ENCODE results near the gene NUMA1.

NUMA1 gene

DNA sequence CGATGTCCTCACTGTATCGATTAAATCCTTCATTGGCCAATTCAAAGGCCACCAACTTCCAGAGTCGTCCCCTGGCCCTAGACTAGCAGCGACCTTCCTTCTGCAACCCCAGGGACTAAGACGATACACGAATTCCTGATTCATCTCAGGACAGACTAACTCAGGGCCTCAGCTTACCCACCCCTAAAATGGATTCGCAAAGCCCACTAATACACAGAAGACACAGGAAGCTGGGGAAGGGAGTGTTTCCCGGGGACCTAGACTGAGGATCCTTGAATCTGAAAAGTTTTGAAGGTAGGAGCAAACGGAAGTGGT lies 22.2 kb upstream of the NUMA1 start:
- ATAC-seq: peak in 1 of 2 donors; percentile 3

DNA sequence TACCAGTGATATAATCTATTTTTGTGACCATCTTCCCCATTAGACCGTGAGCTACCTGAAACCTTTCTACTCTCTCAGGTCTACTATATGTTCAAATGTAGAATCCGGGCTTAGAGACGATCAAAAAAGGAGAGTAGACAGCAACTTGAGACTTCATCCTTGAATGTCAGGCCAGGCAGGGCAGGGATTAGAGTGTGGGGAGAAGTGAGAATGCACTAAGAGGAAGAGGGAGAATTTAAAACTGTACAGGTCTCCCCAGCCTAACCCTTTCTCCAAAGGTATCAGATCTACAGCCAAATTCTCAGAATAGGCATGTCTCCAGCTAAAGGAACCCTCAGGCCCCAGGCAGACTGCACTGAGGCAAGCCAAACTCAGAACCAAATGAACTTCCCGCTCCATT lies 21.8 kb upstream of the NUMA1 start:
- ATAC-seq: no peak

DNA sequence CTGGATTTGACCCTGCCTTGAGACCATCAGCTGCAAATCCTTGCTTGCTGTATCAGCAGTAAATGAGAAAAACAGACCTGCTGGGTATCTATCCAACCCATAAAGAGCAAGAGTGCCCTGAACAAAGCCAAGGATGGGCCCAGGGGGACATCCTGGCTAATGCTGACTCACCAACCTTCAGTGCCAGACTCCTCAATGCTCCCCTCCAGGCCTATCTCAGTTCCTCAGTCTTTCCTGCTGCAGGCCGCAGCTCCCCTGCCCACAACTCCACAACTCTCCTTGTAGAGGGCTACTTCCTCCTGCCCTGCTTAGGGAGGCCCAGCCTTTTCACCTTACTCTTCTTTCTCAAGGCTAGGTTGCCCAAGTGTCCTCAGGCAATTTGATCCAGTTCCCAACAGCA lies 20.1 kb upstream of the NUMA1 start:
- no peak for ATAC-seq

DNA sequence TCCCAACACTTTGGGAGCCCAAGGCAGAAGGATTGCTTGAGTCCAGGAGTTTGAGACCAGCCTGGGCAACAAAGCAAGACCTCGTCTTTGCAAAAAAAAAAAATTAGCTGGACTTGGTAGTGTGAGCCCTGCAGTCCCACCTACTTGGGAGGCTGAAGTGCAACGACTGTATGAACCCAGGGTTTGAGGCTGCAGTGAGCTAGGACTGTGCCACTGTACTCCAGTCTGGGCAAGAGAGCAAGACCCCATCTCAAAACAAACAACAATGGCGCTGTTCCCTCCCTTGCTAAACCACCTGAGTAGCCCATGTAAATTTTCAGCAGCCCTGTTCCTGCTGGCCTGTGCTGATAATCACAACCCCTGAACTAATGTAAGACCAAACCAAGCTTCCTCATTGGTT lies 19.7 kb upstream of the NUMA1 start:
- ATAC-seq: no peak

DNA sequence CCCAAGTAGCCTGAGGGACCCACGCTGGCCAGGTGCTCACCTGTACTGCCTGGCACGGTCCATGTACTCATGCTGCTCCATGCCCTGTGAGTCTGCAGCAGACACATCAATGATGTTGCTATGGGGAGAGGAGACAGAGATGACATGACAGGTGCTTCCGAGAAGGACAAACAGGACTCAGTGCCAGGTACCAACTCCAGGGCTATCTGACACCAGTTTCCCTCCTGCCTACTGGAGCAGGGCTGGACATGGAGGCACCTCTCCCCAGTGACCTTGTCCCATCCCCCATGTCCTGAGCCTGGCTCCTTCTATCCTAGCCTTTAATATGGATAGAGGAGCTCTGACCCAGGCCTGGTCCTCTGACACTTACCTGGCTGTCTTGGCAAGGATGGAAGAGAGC lies 18.4 kb upstream of the NUMA1 start:
- no peak for ATAC-seq

DNA sequence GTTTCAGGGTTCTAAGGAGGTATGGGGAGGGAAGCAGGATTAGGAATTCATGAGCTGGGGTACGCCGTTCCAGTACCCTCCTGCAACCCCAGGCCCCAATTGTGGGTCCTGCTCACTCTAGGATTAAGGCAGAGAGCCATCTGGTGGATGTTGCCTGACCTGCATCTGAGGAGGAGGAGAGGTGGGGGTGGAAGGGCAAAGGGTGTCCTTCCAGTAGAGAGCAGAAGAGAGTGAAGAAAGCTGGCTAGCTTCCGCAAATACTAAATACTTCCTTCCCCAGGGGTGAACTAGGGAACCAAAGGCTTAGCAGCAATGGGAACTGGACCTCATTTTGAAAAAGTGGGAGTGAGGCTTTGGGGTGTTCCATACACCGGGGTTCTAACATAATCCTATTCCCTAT lies 10.9 kb upstream of the NUMA1 start:
- ATAC-seq: peak; percentile 76 to 82

DNA sequence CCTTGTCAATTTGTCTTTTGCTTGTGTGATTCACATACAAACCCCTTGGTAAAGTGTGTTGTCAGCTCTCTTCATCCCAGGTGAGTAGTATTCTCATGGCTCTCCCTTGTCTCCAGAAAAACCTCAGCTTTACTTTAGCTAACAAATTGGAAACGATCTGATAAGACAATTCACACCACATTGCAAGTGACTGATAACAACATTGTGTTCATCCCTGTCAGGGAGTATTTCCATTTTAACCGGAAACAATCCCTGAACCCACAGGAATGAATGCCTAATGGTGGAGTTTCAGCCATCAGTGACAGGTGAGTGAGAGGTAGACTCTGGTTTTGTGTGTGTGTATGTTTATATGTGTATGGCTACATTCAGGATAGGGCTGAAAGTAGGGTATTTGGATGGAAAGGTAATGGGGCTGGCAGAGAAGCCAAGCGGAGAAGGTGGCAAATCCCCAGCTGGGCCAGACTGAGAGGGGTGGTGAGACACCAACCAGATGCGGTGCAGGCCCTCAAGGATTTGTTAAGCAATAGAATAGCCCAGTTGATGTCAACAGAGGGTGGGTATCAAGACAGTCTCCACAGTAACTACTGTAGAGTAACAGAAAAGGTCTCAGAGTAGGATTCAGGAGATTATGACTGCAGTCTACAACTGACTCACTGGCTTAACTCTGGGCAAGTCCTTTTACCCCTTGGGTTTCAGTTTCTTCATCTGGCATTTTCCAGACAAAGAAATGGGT lies 7.9 kb upstream of the NUMA1 start:
- no peak for ATAC-seq

DNA sequence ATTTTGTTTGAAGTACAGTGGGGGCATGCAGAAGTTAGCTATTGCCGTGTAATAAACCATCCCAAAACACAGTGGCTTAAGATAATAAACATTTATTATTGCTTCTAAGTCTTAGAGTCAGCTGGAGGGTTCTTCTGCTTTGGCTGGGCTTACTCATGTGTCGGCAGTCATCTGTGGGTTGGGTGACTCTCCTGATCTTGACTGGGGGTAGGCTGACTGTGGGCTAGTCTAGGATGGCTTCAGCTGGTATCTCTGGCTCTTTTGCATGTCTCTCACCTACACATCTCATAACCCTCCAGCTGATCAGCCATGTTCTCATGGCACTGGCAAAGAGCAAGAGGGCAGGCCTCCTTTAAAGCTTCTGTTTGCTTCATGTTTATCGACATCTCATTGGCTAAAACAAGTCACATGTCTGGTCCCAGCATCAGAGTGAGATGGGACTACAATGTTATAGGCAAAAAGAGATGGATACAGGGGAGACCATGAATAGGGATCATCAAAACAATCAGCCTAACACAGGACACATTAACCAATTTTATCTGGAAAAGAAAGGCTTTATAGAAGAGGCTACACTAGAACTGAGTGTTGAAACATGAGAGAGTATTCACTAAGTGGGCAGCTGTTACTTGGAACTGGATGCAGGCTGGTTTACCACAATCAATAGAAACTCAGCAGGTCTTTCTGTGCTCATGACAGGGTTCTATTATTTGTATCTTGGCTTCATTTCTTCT lies 5.4 kb upstream of the NUMA1 start:
- no peak for ATAC-seq

DNA sequence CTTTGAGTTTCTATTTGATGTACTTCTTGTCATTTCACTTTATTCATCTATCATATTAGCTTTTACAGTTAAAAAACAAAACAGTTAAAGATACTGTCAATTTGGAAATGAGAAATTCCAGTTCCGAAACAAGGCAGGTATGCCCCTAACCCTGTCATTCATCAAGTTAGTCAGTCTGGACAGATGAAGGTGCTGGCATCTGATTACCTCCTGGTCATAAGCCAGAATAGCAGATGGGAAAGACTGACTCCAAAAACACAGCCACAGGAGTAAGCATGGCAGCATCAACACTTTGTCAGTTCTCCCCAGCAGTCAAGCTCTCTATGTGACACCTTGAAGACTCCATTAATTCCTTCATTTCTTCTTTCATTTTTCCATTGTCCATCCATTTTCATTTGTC lies 4.6 kb upstream of the NUMA1 start:
- no peak for ATAC-seq

DNA sequence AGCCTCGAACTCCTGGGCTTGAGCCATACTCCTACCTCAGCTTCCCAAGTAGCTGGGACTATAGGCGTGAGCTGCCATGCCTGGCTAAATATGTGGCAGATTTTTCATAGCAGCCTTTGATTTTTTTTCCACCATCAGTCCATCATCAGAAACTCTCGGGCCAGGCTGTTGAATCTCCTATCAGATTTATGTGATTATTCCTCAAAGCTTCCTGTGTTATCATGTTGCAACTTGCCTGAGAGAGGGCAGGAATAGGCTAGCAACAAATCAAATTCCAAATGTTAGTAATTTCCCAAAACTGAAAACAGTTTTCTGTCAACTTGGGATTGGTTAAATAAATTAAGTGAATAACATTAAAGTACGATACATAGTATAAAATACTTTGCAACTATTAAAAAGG lies 3.7 kb upstream of the NUMA1 start:
- ATAC-seq: no peak

DNA sequence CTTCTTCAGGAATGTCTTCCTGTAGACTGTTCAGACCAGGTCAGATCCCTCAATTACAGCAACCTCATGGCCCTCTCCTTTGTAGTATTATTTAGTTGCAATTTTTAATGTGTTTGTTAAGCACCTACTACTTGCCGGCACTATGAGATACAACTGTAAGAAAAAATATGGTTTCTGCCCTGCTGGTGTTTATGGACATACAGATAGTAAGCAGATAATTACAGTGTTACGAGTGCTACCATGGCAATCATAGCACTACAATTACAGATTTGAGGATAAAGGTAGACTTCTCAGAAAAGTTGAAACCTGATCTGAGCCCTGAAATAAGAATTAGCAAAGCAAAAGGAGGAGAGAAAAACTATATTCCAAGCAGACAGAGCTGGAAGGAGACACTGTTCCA lies 3.1 kb upstream of the NUMA1 start:
- no peak for ATAC-seq

DNA sequence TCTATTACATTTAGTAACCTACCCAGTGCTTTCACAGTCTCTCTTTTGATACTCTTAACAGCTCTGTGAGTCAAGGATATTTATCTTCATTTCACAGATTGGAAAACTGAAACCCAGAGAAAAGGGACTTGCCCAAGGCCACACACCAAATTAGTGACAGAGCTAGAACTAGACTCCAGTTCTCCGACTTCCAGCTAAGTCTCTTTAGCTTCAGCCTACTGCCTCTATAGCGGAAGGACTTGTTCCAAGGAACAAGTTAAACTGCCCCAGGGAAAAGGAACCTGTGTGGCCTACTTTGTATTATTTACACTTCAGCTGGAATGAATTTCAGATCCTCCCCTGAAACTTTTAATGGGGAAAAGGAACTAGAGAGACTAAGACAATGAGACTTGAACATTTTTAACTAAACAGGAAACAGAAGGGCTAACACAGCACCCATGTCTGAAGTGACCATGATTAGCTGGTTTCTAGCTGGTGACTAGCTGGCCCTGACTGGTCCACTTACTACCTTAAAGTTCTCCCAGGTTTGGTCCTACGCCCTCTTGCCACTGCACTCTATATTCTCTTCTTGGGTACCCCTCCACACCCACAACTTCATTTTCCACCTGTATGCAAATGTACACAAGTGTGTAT lies 1.6 kb upstream of the NUMA1 start:
- ATAC-seq: no peak

DNA sequence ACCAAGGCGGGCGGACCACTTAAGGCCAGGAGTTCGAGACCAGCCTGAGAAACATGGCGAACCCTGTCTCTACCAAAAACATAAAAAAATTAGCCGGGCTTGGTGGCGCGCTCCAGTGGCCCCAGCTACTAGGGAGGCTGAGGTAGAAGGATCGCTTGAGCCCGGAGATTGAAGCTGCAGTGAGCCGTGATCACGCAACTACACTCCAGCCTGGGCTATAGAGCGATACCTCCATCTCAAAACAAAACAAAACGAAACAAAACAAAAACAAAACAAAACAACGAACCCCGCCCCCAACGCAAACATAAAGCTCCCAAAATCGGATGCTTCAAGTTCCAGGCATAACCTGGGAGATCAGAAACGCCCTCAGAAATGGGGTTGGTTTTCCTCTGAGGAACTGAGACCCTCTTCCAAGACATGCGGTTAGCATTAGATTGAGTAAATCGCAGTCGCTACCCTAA lies 872 bp upstream of the NUMA1 start:
- no peak for ATAC-seq

DNA sequence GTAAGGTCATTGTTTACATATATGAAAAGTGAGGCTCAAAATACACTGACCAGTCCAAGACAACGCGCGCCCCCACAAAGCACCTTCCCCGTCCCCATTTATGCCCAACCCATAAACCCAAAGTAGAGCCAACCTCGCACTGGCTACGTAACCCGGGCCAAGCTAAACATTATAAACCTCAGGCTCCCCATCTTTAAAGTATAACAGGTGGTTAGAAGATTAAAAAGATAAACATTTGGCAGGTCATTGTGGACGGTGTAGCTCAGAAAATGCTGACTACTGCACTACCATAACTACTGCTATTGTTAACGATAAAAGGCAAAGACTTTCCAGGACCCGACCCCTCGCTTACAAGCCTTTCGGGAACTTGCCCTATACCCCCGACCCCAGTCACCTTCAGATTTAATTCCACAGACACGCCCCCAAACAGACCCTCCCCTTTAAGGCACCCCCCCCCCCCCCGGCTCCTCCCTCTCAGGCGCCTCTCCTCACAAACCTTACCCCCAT lies 470 bp downstream of the NUMA1 start:
- no peak for ATAC-seq

DNA sequence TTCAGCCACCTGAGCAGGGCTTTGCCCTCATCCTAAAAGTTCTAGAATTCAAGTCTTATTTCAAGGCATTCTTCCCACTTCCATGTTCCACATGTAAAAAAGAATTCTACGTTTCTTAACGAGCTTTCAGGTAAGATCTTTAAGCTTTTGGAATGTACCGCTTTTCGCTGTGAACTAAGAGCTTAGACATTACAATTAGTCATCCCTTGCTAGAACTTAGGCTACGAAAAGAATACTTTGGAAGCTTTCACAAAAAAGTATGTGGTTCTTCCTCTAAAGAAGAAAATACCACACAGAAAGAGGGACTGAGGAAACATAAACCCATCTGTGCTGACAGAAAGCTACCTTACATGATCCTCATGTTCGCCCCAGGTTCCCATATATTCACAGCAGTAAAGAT lies 1.9 kb downstream of the NUMA1 start:
- ATAC-seq: no peak

DNA sequence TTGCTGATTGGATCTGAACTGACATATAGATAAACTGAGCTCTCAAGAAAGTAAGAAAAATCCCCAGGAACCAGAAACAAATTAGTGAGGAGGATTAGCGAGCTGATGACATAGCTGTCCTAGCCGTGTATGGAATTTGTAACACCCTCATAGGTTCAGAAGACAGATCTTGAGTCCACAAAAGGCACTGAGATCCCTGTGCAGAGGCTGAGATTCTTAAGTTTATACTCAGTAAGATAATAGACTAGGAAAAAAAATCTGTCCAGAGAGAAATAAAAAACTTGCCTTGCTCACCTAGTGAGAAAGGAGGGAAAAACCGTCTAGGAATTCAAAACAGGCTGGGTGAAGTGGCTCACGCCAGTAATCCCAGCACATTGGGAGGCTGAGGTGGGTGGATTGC lies 4.6 kb downstream of the NUMA1 start:
- ATAC-seq: no peak

DNA sequence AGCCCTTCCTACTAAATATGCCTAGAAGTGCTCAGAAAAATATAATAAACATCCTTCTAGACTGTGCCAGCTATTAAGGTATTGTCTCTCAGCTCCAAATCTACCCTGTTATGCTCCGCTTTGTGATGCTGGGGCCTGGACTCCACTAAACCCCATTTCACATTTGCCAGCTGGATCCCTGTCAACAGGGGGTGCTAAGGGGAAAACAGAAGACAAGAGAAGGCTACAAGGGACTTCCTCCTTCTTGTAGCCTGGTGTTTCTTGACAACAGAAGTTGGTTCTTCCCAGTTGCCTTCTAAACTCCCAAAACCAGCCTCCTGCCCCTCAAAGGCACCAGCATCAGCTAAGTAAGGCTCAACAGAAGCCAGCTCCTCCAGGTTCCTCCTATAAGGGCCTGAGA lies 5.2 kb downstream of the NUMA1 start:
- ATAC-seq: no peak

DNA sequence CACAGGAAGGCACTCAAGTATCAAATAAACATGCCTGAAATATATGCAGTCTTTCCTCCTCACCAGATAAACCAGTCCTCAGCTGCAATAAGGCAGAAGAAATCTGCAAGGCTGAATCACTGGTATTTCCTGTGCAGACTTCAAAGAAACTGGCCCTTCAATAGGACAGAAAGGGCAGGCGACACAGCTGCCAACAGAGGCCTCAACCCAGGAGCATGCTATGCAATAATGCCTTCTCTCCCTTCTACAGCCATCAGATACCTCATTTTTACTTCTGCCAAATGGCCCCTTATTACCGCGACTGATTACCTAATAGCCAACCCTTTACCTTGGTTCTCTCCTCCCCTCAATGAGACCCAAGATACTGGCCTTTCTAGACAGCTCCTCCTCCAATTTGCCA lies 8.0 kb downstream of the NUMA1 start:
- ATAC-seq: peak; percentile 45 to 48

DNA sequence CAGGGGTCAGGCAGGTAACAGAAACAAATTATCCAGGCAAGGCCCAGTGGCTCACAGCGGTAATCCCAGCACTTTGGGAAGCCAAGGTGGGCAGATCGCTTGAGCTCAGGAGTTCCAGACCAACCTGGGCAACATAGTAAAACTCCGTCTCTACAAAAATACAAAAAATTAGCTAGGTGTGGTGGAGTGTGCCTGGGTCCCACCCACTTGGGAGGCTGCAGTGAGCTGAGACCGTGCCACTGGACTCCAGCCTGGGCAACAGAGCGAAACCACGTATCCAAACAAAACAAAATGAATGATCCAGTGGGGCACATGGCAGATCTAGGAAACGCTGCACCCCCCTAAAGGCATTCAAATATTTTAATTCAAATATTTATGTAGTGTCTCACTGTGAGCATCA lies 9.9 kb downstream of the NUMA1 start:
- no peak for ATAC-seq

DNA sequence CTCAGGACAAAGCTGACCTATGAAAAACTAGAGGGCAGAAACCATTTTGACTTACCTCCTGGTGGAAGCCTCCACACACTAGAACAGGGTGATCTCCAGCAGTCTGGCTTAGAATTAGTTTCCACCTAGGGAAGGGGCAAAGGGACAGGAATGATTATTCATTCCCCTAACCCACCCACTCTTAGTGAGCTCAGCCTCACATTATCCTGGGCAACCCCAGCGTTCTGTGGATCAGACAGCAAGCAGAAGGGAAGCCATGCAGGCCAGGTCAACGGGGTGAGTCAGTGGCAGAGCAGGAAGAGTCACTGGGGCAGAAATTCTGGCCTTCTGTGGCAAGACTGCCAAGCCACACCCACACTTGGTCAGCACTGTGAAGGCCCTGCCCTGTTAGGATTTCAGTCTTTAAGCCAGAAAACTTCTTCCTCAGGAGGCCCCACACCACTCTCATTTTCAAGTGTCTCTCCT lies 10.5 kb downstream of the NUMA1 start:
- no peak for ATAC-seq

DNA sequence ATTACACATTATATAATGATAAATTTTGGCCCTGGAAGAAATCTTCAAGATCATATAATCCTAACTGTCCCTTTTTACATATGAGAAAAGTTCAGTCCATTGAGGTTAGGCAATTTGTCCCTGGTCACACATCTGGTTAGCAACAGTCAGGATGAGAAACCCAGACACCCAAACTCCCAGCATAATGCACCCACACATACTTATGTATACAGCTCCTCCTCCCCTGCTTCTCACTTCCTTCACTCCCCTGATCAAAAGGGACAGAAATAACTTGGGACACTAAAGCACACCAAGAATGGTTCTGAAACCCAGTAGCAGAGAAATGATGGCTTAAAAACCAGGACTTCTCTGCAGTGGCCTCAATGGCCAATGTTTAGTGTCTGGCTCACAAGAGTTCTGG lies 11.1 kb downstream of the NUMA1 start:
- no peak for ATAC-seq

DNA sequence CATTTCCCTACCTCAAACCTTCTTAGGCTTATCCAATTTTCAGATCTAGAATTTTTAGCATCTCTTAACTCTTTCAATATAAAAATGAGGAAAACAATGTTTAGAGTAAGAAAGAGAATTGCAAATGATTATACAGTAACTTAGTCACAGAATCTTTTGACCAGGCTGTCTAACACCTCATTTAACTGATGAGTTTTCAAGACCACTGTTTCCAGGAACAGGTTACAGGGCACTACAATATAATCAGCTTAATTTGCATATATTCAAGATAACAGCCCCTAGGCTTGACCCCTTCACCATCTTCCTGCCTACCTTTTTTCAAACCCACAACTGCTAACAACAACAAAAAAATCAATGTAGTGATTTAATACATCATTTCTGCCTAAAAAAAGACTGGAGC lies 12.7 kb downstream of the NUMA1 start:
- peak in 1 of 2 donors; percentile 61 for ATAC-seq

DNA sequence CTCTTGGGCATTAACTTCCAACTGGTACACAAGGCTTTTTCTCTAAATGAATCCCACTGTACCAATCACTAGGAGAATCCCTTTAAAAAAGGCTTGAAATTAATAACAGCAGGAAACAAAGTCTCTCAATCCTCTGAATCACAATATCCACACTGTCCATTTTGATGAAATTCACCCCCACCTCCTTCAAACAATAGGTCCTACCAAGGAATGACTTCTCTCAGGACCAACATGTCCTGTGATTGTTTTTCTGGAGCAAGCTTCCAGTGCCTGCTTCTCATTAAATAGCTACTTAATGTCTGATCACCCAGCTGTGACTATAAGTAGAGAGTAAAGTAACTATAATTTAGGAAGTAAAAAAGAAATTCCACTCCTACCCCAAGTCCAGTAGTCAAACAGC lies 13.1 kb downstream of the NUMA1 start:
- no peak for ATAC-seq

DNA sequence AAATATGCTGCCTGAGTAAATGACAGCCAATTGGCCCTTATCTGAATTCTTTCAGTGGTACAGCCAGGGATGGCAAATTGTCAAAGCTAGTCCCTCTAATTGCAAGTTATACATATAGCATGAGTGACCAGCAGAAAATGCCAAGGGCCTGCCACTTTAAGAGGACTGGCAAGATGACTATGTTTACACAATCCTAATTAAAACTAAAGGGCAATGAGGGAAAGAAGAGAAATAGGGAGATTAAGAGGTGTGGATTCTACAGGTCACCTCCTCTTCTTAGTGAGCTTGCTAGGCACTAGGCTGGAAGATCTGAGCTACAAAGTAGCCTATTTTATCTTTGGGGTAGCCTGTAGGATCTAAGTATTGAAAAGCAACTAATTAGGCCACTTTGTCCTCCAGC lies 13.5 kb downstream of the NUMA1 start:
- ATAC-seq: no peak
